ENCODE measurements around the gene MOV10L1.
"Not testable (repeated sequence)": the region's sequence is repeated elsewhere in the genome, so short reads cannot be mapped to it uniquely, and the experiment has no call there.

The MOV10L1 gene

GRCh38 chr22:50138041-50138440 is 48.2 kb downstream of the MOV10L1 start:
- no peak for DNase-seq (ENCODE audit: low read depth, low spot score)

- no peak for DNase-seq (ENCODE audit: low read depth, low spot score)
Observed at GRCh38 chr22:50138988-50139387, 49.2 kb downstream of the MOV10L1 start.

GRCh38 chr22:50139843-50140415 is 50.1 kb downstream of the MOV10L1 start:
- DNase-seq (ENCODE audit: low read depth, low spot score), result no peak

- DNase-seq (ENCODE audit: low read depth, low spot score), result no peak
Observed at GRCh38 chr22:50140615-50141014, 50.8 kb downstream of the MOV10L1 start.

- DNase-seq (ENCODE audit: low read depth, low spot score), result no peak
Observed at GRCh38 chr22:50141462-50141861, 51.7 kb downstream of the MOV10L1 start.

GRCh38 chr22:50141891-50142363 is 52.1 kb downstream of the MOV10L1 start:
- no peak for DNase-seq (ENCODE audit: low read depth, low spot score)

- no peak for DNase-seq (ENCODE audit: low read depth, low spot score)
Observed at GRCh38 chr22:50143096-50143495, 53.3 kb downstream of the MOV10L1 start.

GRCh38 chr22:50144005-50144614 is 54.3 kb downstream of the MOV10L1 start:
- no peak for DNase-seq (ENCODE audit: low read depth, low spot score)

- no peak for DNase-seq (ENCODE audit: low read depth, low spot score)
Observed at GRCh38 chr22:50145721-50146438, 56.1 kb downstream of the MOV10L1 start.

- no peak for DNase-seq (ENCODE audit: low read depth, low spot score)
Observed at GRCh38 chr22:50146439-50147238, 56.8 kb downstream of the MOV10L1 start.

GRCh38 chr22:50147258-50148165 is 57.7 kb downstream of the MOV10L1 start:
- not testable (repeated sequence) for DNase-seq (ENCODE audit: low read depth, low spot score)

GRCh38 chr22:50148166-50148500 is 58.3 kb downstream of the MOV10L1 start:
- no peak for DNase-seq (ENCODE audit: low read depth, low spot score)

- no peak for DNase-seq (ENCODE audit: low read depth, low spot score)
Observed at GRCh38 chr22:50148991-50149721, 59.4 kb downstream of the MOV10L1 start.

GRCh38 chr22:50150161-50151129 is 60.6 kb downstream of the MOV10L1 start:
- DNase-seq (ENCODE audit: low read depth, low spot score), result no peak

- DNase-seq (ENCODE audit: low read depth, low spot score), result no peak
Observed at GRCh38 chr22:50151571-50152537, 62.0 kb downstream of the MOV10L1 start.

- no peak for DNase-seq (ENCODE audit: low read depth, low spot score)
Observed at GRCh38 chr22:50153056-50153755, 63.4 kb downstream of the MOV10L1 start.

GRCh38 chr22:50153756-50154140 is 63.9 kb downstream of the MOV10L1 start:
- DNase-seq (ENCODE audit: low read depth, low spot score), result no peak
